Esophagus (tissue), 2 donors: Measurements from ENCODE around the gene ACAD10. TPM values are rescaled to one million over a fixed set of nuclear protein-coding genes. Genes with fewer than 3 reads are reported as not detected.

Experiments used
- H3K27ac ChIP-seq, 2 donors: one replicate each; pipeline ENCODE4 v1.5.1; 2013; ENCODE audit warnings: low read depth in 2 of 2, mild to moderate bottlenecking in 2 of 2, inconsistent platforms in 1 of 2, low read length in 1 of 2, moderate library complexity in 1 of 2
- H3K27me3 ChIP-seq, 2 donors: one replicate each; pipeline ENCODE4 v1.6.1; 2013; ENCODE audit warnings: low read length in 2 of 2, control low read depth in 1 of 2, mild to moderate bottlenecking in 1 of 2; ENCODE audit not compliant: insufficient read depth in 2 of 2, control insufficient read depth in 1 of 2
- H3K36me3 ChIP-seq, 2 donors: one replicate each; pipeline ENCODE4 v1.6.1; 2013; ENCODE audit warnings: low read length in 1 of 2; ENCODE audit not compliant: control insufficient read depth in 2 of 2, insufficient read depth in 2 of 2
- H3K4me1 ChIP-seq, 2 donors: one replicate each; pipeline ENCODE4 v1.6.1; 2013; ENCODE audit warnings: low read length in 1 of 2; ENCODE audit not compliant: control insufficient read depth in 2 of 2, insufficient read depth in 2 of 2
- H3K4me3 ChIP-seq, 2 donors: one replicate each; pipeline ENCODE4 v1.5.1; 2013; ENCODE audit warnings: low read length in 2 of 2, mild to moderate bottlenecking in 2 of 2, low read depth in 1 of 2, moderate library complexity in 1 of 2
- H3K9me3 ChIP-seq, 2 donors: one replicate each; pipeline ENCODE4 v1.6.1; 2013; ENCODE audit warnings: mild to moderate bottlenecking in 2 of 2, low read depth in 1 of 2, low read length in 1 of 2, moderate library complexity in 1 of 2; ENCODE audit not compliant: control insufficient read depth in 2 of 2, insufficient read depth in 1 of 2
- WGBS, 2 donors: extraction: QIAGEN DNeasy Blood & Tissue Kit; methylation state at CpG; one replicate each; pipeline ENCODE4 v1.1.7; 2013; 5-methylcytosine and 5-hydroxymethylcytosine counted together
- polyA plus RNA-seq, 2 donors: library from polyadenylated mRNA; stranded (reverse); fragments of 200-250 nt; gene quantifications; one replicate each; pipeline ENCODE4 v1.2.3, GENCODE V29; 2013
- donor health status: healthy with polysubstance abuse.
- donor health status: Bipolar disorder and iron deficiency.

The ACAD10 gene
- polyA plus RNA-seq, 2 donors: 8.2 to 18.3 TPM

- no peaks in the 10 kb centered on the region for H3K9me3 ChIP-seq
- WGBS, 2 donors: 81 to 82% methylated on average over 5 of the region's 5 CpGs
- H3K27me3 ChIP-seq: no peaks in the 10 kb centered on the region
- peaks cover 13 to 14% of the 10 kb centered on the region in 2 donors for H3K4me1 ChIP-seq
- H3K36me3 ChIP-seq: peaks cover 4 to 26% of the 10 kb centered on the region in 2 donors
- peak overlapping the region in 1 of 2 donors; percentile 68 for H3K27ac ChIP-seq
- H3K4me3 ChIP-seq: no peak overlapping the region
Measured at GRCh38 chr12:111780615-111781014, 94.8 kb downstream of the ACAD10 start.

DNA sequence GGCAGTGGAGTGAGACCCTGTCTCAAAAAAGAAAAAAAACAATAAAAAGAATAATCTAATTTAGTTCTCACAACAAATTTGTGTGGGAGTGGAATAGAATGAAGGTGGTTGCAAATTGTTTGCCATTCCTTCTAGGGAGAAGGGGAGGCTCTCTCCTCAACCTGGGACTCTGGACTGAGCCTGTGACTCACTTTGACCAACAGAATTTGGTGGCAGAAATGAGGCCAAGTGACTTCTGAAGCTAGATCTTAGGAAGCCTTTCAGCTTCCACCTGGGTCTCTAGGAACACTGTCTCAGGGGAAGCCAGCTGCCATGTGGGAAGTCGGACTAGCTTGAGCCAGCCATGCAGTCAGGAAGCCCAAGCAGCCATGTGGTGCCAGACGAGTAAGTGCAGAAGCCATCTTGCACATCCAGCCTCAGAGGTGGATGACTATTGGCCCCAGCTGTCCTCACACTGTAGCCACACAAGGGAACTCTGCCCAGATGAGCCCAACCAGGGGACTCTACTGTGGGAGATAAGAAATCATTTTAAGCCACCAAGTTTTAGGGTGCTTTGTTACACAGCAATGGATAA, 95.3 kb downstream of the ACAD10 start:
- 93 to 97% methylated on average over 2 of the region's 2 CpGs for WGBS, 2 donors
- no peak overlapping the region for H3K4me3 ChIP-seq
- peaks cover 8 to 11% of the 10 kb centered on the region in 2 donors for H3K4me1 ChIP-seq
- no peaks in the 10 kb centered on the region for H3K9me3 ChIP-seq
- no peaks in the 10 kb centered on the region for H3K27me3 ChIP-seq
- no peak overlapping the region for H3K27ac ChIP-seq
- H3K36me3 ChIP-seq: peaks cover 4 to 26% of the 10 kb centered on the region in 2 donors

- WGBS, 2 donors: 94 to 97% methylated on average over 17 of the region's 17 CpGs
- no peaks in the 10 kb centered on the region for H3K27me3 ChIP-seq
- peaks cover 0 to 4% of the 10 kb centered on the region in 2 donors for H3K4me1 ChIP-seq
- no peak overlapping the region for H3K4me3 ChIP-seq
- H3K27ac ChIP-seq: no peak overlapping the region
- no peaks in the 10 kb centered on the region for H3K9me3 ChIP-seq
- peaks cover 4 to 21% of the 10 kb centered on the region in 2 donors for H3K36me3 ChIP-seq
Measured at GRCh38 chr12:111783046-111783445, 97.2 kb downstream of the ACAD10 start.

- no peak overlapping the region for H3K27ac ChIP-seq
- WGBS, 2 donors: 94 to 95% methylated on average over 4 of the region's 4 CpGs
Measured at GRCh38 chr12:111784953-111785352, 99.1 kb downstream of the ACAD10 start.

GRCh38 chr12:111785651-111786050, 99.8 kb downstream of the ACAD10 start:
- H3K4me3 ChIP-seq: no peak overlapping the region
- H3K36me3 ChIP-seq: peaks cover 13 to 32% of the 10 kb centered on the region in 2 donors
- peaks cover 0 to 4% of the 10 kb centered on the region in 2 donors for H3K4me1 ChIP-seq
- WGBS, 2 donors: 60 to 65% methylated on average over 2 of the region's 2 CpGs
- no peaks in the 10 kb centered on the region for H3K9me3 ChIP-seq
- no peak overlapping the region for H3K27ac ChIP-seq
- H3K27me3 ChIP-seq: no peaks in the 10 kb centered on the region

More at GRCh38 chr12:111784953-111785352, 99.1 kb downstream of the ACAD10 start:
- H3K36me3 ChIP-seq: peaks cover 9 to 26% of the 10 kb centered on the region in 2 donors
- peaks cover 0 to 4% of the 10 kb centered on the region in 2 donors for H3K4me1 ChIP-seq
- no peaks in the 10 kb centered on the region for H3K27me3 ChIP-seq
- no peak overlapping the region for H3K4me3 ChIP-seq
- H3K9me3 ChIP-seq: no peaks in the 10 kb centered on the region

GRCh38 chr12:111788178-111788654, 102.4 kb downstream of the ACAD10 start:
- Histone ChIP-seq H3K27me3 (no peaks in the 10 kb centered on the region), H3K36me3 (peaks cover 18 to 45% of the 10 kb centered on the region in 2 donors), H3K27ac (no peak overlapping the region), H3K4me3 (no peak overlapping the region), H3K9me3 (no peaks in the 10 kb centered on the region), H3K4me1 (peaks cover 4 to 5% of the 10 kb centered on the region in 2 donors)
- WGBS, 2 donors: 51 to 63% methylated on average over 8 of the region's 8 CpGs

- Histone ChIP-seq H3K4me3 (no peak overlapping the region), H3K27ac (no peak overlapping the region), H3K36me3 (peaks cover 18 to 38% of the 10 kb centered on the region in 2 donors), H3K27me3 (no peaks in the 10 kb centered on the region), H3K9me3 (no peaks in the 10 kb centered on the region), H3K4me1 (peaks cover 3 to 5% of the 10 kb centered on the region in 2 donors)
- 78 to 80% methylated on average over 11 of the region's 11 CpGs for WGBS, 2 donors
Measured at GRCh38 chr12:111789779-111790178, 103.9 kb downstream of the ACAD10 start.

- no peak overlapping the region for H3K4me3 ChIP-seq
- peaks cover 16 to 34% of the 10 kb centered on the region in 2 donors for H3K36me3 ChIP-seq
- H3K9me3 ChIP-seq: no peaks in the 10 kb centered on the region
- H3K27ac ChIP-seq: peak overlapping the region in 1 of 2 donors; percentile 38
- H3K4me1 ChIP-seq: peaks cover 0 to 5% of the 10 kb centered on the region in 2 donors
- H3K27me3 ChIP-seq: no peaks in the 10 kb centered on the region
- 79 to 89% methylated on average over 8 of the region's 8 CpGs for WGBS, 2 donors
Measured at GRCh38 chr12:111791507-111791906, 105.7 kb downstream of the ACAD10 start.

DNA sequence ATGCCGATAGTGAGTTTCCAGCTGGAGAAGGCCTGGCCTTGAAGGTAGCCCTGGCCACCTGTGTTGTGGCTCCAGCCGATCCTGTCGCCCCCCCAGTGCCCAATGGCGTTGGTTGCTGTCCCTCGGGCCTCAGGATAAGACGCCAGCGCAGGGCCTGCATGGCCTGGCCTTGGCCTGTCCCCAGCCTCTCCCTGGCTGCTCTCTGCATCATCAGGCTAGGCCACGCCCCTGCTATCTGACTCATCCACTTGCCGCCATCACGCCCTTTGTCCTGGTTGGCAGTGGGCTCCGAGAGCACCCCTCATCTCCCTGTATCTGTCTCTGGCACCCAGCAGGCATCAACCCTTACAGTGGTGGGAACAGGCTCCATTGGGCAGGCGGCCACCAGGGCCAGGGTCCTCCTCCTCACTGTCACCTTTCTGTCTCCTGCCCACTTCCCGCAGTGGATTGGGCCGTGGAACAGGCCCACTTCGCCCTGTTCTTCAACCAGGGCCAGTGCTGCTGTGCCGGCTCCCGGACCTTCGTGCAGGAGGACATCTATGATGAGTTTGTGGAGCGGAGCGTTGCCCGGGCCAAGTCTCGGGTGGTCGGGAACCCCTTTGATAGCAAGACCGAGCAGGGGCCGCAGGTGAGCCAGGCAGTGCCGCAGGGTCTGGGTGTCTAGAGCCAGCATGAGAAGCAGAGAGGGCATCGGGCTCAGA, 106.5 kb downstream of the ACAD10 start:
- Histone ChIP-seq H3K27ac (peak overlapping the region in 1 of 2 donors; percentile 50), H3K4me3 (no peak overlapping the region), H3K9me3 (no peaks in the 10 kb centered on the region), H3K4me1 (peaks cover 0 to 5% of the 10 kb centered on the region in 2 donors), H3K27me3 (no peaks in the 10 kb centered on the region), H3K36me3 (peaks cover 17 to 34% of the 10 kb centered on the region in 2 donors)
- WGBS, 2 donors: 80% methylated on average over 26 to 27 of the region's 27 CpGs
